Activated CD4-positive, alpha-beta T cell treated with anti-CD3 and anti-CD28 coated beads, Interleukin-2, amount 50 U/mL, for 48 hours (primary cell): Measurements from ENCODE around the gene ZBP1.

Source experiments
- DNase-seq, 2 experiments: peaks; one replicate each; pipeline ENCODE4 v3.0.0-alpha.2; 2020

Gene ZBP1

GRCh38 chr20:57596358-57596757, 23.9 kb downstream of the ZBP1 start:
- DNase-seq = no peak

- DNase-seq = no peak
Measured at GRCh38 chr20:57595041-57596030, 24.9 kb downstream of the ZBP1 start.

DNA sequence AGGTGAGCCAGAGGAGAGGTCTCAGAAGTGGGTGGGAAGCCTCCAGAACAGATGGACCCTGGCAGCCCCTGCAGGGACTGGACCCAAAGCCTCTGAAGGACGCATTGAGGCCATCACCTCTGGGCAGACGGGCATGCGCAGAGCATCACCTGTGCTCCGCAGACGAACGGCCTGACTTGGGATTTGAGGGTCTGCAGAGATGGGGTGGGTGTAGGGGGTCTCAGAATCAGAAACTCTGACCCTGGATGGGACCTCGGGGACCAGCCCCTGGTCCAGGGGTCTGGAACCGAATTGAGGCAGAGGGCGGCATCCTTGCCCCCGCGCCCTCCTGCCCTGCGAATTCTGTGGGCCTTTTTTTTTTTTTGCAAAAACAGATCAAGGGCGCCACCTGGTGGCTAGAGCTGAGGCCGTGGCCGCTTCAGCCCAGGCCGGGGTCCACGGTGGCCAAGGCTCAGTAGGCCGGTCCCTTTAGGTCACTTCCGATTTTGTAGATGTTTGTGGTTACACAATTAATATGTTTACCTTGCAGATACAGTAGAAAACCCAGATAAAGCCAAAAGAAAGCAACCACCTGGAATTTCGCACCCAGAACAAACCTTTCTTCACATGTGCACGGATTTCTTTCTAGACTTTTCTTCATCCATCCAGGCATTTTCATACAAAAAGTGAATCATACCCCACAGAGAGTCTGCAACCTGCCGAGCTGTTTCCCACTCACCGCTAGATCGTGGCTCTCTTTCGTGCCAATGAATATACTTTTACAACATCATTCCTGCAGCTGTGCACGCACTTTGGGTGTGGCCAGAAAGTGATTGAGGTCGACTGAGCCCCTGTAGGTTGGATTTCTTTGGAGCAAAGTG, 25.9 kb downstream of the ZBP1 start:
- DNase-seq = peak; percentile 64 to 66

DNA sequence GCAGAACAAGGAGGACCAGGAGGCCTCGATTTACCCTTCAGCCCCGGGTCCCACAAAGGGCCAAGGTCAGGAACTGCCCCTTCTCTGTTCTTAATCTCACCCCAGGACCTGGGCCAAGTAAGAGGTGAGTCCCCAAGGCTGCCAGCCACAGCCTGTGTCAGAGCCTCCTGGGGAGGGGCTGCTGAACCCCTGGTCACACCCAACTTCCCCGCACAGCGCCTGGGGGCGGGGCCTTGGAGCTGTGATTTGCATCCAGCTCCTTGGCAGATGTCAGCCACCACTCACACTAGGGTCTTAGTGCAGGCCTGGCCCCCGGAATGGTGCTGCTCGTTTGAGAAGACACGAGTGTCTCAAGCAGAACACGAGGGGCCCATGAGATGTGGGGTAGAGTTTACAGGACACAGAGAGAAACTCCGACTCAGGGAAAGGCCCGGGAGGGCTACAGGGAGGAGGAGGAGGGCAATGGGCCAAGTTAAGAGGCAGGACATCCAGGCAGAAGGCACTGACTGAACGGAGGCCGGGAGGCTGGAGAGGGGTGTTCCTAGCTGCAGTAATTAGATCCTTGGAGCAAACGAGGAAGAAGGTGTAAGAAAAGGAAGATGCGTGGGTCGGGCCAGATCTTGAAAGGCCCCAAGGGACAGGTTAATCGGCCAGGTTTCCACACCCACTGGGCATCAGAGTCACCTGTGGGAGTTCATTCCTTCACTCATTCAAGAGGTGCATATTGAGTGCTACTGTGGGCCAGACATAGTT, 26.9 kb downstream of the ZBP1 start:
- no peak for DNase-seq

GRCh38 chr20:57592263-57593092, 27.7 kb downstream of the ZBP1 start:
- no peak for DNase-seq

- DNase-seq = no peak
Measured at GRCh38 chr20:57591289-57592229, 28.7 kb downstream of the ZBP1 start.

DNA sequence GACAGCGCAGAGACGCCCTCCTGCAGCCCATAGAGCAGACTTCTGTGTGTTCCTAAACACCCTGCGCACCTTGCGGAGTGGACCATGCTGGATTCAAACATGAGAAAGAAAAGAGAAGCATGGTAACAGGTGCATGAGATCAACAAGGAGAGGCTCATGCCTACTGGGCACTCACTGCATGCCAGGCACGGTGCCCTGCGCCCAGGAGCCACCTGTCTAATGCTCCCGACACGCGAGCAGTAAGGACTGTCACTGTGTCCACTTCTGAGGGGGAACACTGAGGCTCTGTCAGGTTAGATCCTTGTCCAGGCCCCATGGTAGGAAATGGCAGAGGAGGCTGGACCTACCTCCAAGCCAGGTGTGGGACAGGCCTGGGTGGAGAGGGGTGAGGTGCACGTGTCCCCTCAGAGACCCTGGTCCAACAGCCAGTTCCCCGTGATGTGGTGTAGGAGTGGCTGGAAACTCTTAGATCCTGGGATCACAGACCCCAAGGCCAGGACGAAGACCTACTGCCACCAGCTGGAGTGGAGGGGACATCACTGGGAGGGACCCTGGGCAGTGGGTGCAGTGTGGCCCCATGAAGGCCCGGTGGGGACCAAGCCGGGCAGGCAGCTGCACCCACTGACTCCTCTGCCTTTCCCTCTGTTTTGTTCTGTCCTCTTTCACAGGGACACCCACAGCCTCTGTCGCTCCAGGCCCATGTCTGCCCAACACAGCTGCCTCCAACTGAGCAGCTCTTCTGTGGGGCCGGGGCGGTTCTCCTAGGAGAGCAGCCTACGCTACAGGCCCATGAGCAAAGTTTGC, 29.5 kb downstream of the ZBP1 start:
- no peak for DNase-seq

GRCh38 chr20:57589728-57590484, 30.3 kb downstream of the ZBP1 start:
- DNase-seq = no peak

GRCh38 chr20:57589123-57589727, 31.0 kb downstream of the ZBP1 start:
- no peak for DNase-seq

- DNase-seq = no peak
Measured at GRCh38 chr20:57588596-57588995, 31.6 kb downstream of the ZBP1 start.

GRCh38 chr20:57587989-57588377, 32.2 kb downstream of the ZBP1 start:
- DNase-seq = no peak

DNA sequence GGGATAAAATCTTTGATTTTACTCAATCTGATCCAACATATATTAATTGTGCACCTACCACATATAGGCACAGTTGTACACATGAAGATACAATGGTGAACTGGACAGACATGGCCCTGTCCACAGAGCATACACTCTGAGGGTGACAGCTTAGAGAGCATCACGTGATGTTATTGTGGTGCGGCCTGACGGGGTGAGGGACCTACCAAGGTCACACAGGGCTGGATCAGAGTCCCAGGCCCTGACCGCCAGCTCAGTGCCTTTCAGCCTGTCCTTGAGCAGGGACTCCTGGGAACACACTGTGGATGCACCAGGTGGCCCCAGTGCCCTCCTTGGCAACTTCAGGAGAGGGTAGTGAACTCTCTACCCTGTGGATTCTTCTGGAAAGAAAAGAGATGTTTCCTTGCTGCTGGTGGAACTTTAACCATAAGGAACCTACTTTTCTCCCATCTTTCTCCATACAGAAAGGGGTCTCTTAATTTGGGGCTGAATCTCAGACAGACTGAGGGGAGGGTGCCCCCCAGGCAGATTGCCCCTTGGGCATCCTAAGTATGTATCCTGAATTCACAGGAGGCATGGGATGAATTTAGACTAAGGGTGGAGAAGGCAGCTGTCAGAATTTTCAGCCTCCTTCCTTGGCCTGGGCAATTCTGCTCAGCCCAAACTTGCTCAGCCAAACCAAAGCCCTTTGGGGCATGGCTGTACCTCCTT, 32.8 kb downstream of the ZBP1 start:
- no peak for DNase-seq

GRCh38 chr20:57586943-57587277, 33.3 kb downstream of the ZBP1 start:
- DNase-seq = no peak

GRCh38 chr20:57586370-57586793, 33.8 kb downstream of the ZBP1 start:
- DNase-seq = no peak

DNA sequence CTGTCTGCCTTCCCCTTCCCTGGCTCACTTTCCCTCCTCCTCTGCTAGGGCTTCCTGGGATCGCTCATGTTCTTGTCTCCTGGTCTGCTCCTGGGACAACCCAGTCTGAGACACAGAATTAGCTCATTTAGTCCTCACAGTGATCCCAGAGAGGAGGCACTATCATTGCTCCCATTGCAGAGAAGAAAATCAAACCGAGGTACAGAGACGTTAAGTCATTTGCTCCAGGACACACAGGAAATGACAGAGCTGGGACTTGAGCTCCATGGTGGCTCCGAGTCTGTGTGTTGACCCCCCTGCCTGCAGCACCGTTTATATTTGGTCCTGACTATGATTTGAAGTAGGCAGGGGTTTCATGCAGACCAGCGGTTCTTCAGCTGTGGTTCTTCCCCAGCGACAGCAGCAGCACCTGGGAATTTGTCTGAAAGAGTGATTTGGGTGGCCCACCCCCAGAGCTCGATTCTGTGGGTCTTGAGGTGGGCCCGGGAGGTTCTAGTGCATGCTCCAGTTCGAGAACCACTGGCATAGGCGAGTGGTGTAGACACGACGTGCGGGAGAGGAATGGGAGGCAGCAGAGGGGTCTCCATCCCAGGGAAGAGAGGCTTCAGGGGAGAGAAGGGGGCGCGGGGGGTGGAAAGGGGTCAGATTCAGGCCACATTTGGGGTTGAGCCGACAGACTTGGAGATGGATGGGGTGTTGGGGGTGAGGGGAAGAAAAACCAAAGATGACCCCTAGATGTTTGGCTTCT, 34.6 kb downstream of the ZBP1 start:
- no peak for DNase-seq

DNA sequence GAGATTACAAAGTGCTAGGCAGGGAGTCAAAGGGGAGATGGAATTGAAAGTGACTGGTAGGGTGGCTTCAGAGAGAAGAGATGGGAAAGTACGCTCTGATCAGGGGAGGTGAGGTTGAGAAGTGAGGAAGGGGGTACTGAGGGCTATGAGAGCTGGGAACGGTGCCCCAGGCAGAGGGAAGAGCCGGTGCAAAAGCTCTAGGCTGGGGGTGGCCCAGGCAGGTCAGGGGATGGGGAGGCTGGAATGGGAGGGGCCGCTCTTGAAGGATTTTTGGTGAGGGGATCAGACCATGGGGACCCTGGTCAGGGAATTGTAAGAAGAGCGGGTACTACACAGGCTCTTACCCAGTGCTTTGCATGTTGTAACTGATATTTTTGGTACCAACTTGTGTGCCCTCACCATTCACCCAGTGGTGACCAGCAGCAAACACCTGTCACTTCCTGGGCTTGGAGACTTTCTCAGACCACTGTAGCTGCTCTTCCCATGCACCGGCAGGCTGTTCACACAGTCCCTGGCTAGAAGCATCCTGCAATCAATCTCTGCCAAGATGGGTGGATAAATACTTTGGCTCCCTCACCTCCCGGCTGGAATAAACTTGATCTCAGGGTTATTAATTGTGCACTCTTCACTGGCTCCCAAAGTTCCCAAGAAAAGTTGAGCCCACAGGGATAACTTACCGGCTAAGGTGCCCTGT, 35.3 kb downstream of the ZBP1 start:
- no peak for DNase-seq
